Naive thymus-derived CD4-positive, alpha-beta T cell (primary cell): ENCODE data around the gene UBE2S. TPM values are rescaled to one million over a fixed set of nuclear protein-coding genes. Genes with fewer than 3 reads are reported as not detected.
A peak's percentile ranks its signal among the peaks of the same experiment; 100 is the strongest.

Experiments
- ATAC-seq: fragments of 150-1000 bp; cut with Tn5 transposase; 2 replicates; pipeline ENCODE4 v1.10.0; 2021; ENCODE audit warnings: mild to moderate bottlenecking, moderate library complexity
- CTCF ChIA-PET: fragments of 350-600 bp; sonication (Branson Sonifier 250); formaldehyde crosslinking; loops from one replicate; lab custom pipeline; 2021; ENCODE audit warnings: antibody characterized with exemption; lab: Charles Lee
- POLR2A ChIA-PET: fragments of 350-600 bp; sonication (Branson Sonifier 250); formaldehyde crosslinking; loops from one replicate; lab custom pipeline; 2021; ENCODE audit warnings: antibody characterized with exemption, inconsistent platforms; lab: Charles Lee
- DNase-seq, 9 donors: peaks; one replicate each; pipeline versions ENCODE4 v3.0.0 to v3.0.0-alpha.2; 2020 to 2022; ENCODE audit warnings: mixed read lengths in 1 of 9
- H3K27ac ChIP-seq: one replicate; pipeline ENCODE4 v1.7.0; 2013; ENCODE audit warnings: mild to moderate bottlenecking, low read depth, low read length, moderate library complexity
- H3K27me3 ChIP-seq, 2 donors: one replicate each; pipeline ENCODE4 v1.7.0; 2013; ENCODE audit warnings: low read length in 2 of 2, mild to moderate bottlenecking in 2 of 2, moderate library complexity in 2 of 2; ENCODE audit not compliant: control insufficient read depth in 2 of 2, insufficient read depth in 2 of 2
- H3K36me3 ChIP-seq, 3 experiments: 1 replicate in 2 of 3; 2 replicates in 1 of 3; pipeline ENCODE4 v1.7.0; 2013; ENCODE audit warnings: low read length in 3 of 3, mild to moderate bottlenecking in 3 of 3, moderate library complexity in 1 of 3; ENCODE audit not compliant: insufficient read depth in 3 of 3, control insufficient read depth in 2 of 3
- H3K4me1 ChIP-seq, 2 donors: one replicate each; pipeline ENCODE4 v1.7.0; 2013; ENCODE audit warnings: low read length in 2 of 2, mild to moderate bottlenecking in 2 of 2, moderate library complexity in 1 of 2; ENCODE audit not compliant: control insufficient read depth in 2 of 2, insufficient read depth in 2 of 2
- H3K4me3 ChIP-seq: 2 replicates; pipeline ENCODE4 v1.7.0; 2013; ENCODE audit warnings: mild to moderate bottlenecking, low read length
- H3K9me3 ChIP-seq, 3 experiments: 1 replicate in 2 of 3; 2 replicates in 1 of 3; pipeline ENCODE4 v1.7.0; 2013; ENCODE audit warnings: low read length in 3 of 3; ENCODE audit not compliant: control insufficient read depth in 2 of 3
- H3K27ac Mint-ChIP-seq, 9 donors: one replicate each; pipeline ENCODE4 v1.8.0; 2020 to 2022; ENCODE audit warnings: mixed read lengths in 9 of 9, mild to moderate bottlenecking in 8 of 9, moderate library complexity in 5 of 9, inconsistent platforms in 2 of 9
- H3K27me3 Mint-ChIP-seq, 5 donors: one replicate each; pipeline ENCODE4 v1.8.0; 2021 to 2022; ENCODE audit warnings: mixed read lengths in 5 of 5, mild to moderate bottlenecking in 1 of 5
- H3K36me3 Mint-ChIP-seq, 5 donors: one replicate each; pipeline ENCODE4 v1.8.0; 2020 to 2022; ENCODE audit warnings: mixed read lengths in 5 of 5, mild to moderate bottlenecking in 3 of 5, inconsistent platforms in 1 of 5
- H3K4me1 Mint-ChIP-seq, 7 donors: one replicate each; pipeline ENCODE4 v1.8.0; 2020 to 2022; ENCODE audit warnings: mixed read lengths in 7 of 7, mild to moderate bottlenecking in 3 of 7, inconsistent platforms in 1 of 7
- H3K4me3 Mint-ChIP-seq, 10 donors: one replicate each; pipeline ENCODE4 v1.8.0; 2020 to 2022; ENCODE audit warnings: mild to moderate bottlenecking in 10 of 10, mixed read lengths in 10 of 10, moderate library complexity in 6 of 10, inconsistent platforms in 2 of 10
- H3K9me3 Mint-ChIP-seq, 11 donors: one replicate each; pipeline ENCODE4 v1.8.0; 2020 to 2022; ENCODE audit warnings: mixed read lengths in 11 of 11, mild to moderate bottlenecking in 4 of 11, inconsistent platforms in 1 of 11, moderate library complexity in 1 of 11
- intact Hi-C, 2 donors: fragments of 100-400 bp; cut with micrococcal nuclease; formaldehyde crosslinking; loops; one replicate each; pipeline ENCODE4 v1.15.1; 2023
- polyA plus RNA-seq, 2 donors: library from polyadenylated mRNA; unstranded; fragments of 300-500 nt; fragmentation: Illumina TruSeq; gene quantifications; one replicate each; pipeline ENCODE4 v1.2.3, GENCODE V29; 2021
- total RNA-seq, 6 experiments: library from RNA in 5 of 6; stranded (reverse) in 5 of 6; gene quantifications; 1 replicate in 5 of 6; 2 replicates in 1 of 6; pipeline ENCODE4 v1.2.3 and lab custom pipeline; 2021 to 2026

The UBE2S gene
- total and polyA plus RNA-seq, 7 experiments from 2014 or later, result 15.3 to 141 (median 20.4) TPM

DNA sequence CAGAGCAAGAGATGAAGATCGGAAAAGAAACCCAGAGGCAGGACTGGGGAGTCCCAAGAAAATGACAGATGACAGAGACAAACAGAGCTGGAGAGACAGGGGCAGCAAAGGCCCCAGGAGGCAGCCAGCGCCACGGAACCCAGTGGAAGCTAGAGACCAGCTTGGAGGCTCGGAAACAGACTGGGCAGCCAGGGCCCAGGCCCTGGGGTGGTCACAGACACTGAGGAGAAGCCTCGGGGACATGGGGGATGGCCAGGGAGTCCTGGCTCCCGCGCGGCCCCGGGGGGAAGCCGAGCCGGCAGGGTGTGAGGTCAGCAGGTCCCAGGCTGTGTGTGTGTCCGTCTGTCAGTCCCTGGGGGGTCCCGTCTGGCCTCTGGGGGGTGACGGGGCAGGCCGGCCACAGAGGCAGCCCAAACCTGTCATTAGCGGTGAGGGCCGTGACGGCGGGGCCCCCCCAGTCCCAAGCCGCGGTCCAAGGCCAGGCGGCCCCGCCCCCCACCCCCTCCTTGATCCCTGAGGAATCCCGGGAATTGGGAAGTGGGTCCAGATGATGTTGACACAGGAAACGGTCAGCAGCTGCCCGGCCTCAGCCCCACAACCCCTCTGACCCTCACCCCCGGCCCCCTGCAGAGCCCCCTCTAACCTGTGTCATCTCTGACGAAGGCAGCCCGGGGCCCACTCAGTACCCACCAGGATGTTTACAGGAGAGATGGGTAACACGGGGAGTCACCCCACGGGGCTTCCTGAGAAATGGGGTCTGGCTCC lies 33.4 kb downstream of the UBE2S start:
- Mint-ChIP-seq H3K4me1 (peaks cover 6 to 17% (median 12%) of the 10 kb centered on the region in 7 donors), H3K36me3 (peaks cover 0 to 6% (median 4%) of the 10 kb centered on the region in 5 donors), H3K27me3 (peaks cover 29 to 45% (median 32%) of the 10 kb centered on the region in 5 donors), H3K9me3 (peaks cover 0 to 5% (median 0%) of the 10 kb centered on the region in 11 donors), H3K4me3 (no peak overlapping the region), H3K27ac (peak overlapping the region in 1 of 9 donors; percentile 3)
- ChIA-PET CTCF (no interaction called here), POLR2A (no interaction called here)
- intact Hi-C loops, result no loop called here
- Histone ChIP-seq H3K4me3 (no peak overlapping the region), H3K36me3 (no peaks in the 10 kb centered on the region), H3K27ac (no peak overlapping the region), H3K9me3 (no peaks in the 10 kb centered on the region), H3K27me3 (peaks cover 0 to 25% of the 10 kb centered on the region in 2 donors), H3K4me1 (no peaks in the 10 kb centered on the region)
- DNase-seq (no peak), ATAC-seq (no peak)

- peaks cover 0 to 6% (median 4%) of the 10 kb centered on the region in 5 donors for H3K36me3 Mint-ChIP-seq
- intact Hi-C loops, result no loop called here
- peak overlapping the region in 1 of 9 donors; percentile 3 for H3K27ac Mint-ChIP-seq
- CTCF ChIA-PET, result no interaction called here
- no peak overlapping the region for H3K4me3 ChIP-seq
- H3K36me3 ChIP-seq, result no peaks in the 10 kb centered on the region
- DNase-seq (no peak), ATAC-seq (no peak)
- peaks cover 29 to 51% (median 35%) of the 10 kb centered on the region in 5 donors for H3K27me3 Mint-ChIP-seq
- H3K4me3 Mint-ChIP-seq, result no peak overlapping the region
- POLR2A ChIA-PET, result no interaction called here
- no peaks in the 10 kb centered on the region for H3K9me3 ChIP-seq
- peaks cover 3 to 27% of the 10 kb centered on the region in 2 donors for H3K27me3 ChIP-seq
- no peaks in the 10 kb centered on the region for H3K4me1 ChIP-seq
- H3K27ac ChIP-seq, result no peak overlapping the region
- peaks cover 0 to 5% (median 0%) of the 10 kb centered on the region in 11 donors for H3K9me3 Mint-ChIP-seq
- peaks cover 6 to 17% (median 12%) of the 10 kb centered on the region in 7 donors for H3K4me1 Mint-ChIP-seq
These were observed 34.1 kb downstream of the UBE2S start for GRCh38 chr19:55373306-55373992.

DNA sequence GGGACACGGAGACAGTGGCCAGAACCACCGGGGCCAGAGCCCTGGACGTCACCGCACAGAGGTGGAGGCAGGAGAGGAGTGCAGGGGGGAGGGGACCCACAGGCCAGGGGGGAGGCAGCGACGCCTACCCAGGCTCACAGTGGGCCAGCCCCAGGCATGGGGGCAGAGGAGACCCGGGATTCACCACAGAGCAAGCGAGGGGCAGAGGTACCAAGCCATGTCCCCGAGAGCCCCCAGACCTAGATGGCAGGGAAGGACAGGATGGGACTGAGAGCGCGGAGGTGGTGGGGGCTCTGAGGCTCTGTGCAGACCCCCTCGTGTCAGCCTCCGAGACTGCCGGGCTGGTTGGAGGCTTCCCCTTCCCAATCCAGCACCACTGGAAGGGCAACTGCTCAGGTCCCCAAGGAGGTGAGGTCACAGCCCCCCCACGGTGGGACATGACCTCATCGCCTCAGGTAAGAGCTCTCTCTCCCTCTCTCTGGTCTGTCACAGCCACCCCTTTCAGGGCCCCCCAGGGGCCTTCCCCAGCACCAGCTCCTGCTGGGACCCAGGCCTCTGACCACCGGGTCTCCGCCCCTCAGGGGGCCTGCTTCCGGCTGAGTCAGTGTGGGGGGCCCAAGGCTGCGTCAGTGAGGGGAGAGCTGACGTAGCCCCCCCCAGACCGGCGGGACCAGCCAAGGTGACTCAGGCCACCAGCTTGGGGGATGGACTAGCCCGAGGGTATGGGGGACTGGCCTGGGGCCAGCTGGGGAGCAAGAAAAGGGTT lies 35.1 kb downstream of the UBE2S start:
- H3K4me1 ChIP-seq, result no peaks in the 10 kb centered on the region
- Mint-ChIP-seq H3K36me3 (peaks cover 0 to 6% (median 4%) of the 10 kb centered on the region in 5 donors), H3K9me3 (peaks cover 0 to 5% (median 0%) of the 10 kb centered on the region in 11 donors), H3K27ac (no peak overlapping the region), H3K27me3 (peaks cover 32 to 60% (median 35%) of the 10 kb centered on the region in 5 donors), H3K4me3 (no peak overlapping the region), H3K4me1 (peaks cover 6 to 17% (median 12%) of the 10 kb centered on the region in 7 donors)
- no peaks in the 10 kb centered on the region for H3K9me3 ChIP-seq
- ChIA-PET CTCF (no interaction called here), POLR2A (no interaction called here)
- no peak for ATAC-seq
- H3K27me3 ChIP-seq, result peaks cover 3 to 27% of the 10 kb centered on the region in 2 donors
- no peak overlapping the region for H3K4me3 ChIP-seq
- DNase-seq, result no peak
- H3K27ac ChIP-seq, result no peak overlapping the region
- H3K36me3 ChIP-seq, result no peaks in the 10 kb centered on the region
- intact Hi-C loops, result no loop called here

DNA sequence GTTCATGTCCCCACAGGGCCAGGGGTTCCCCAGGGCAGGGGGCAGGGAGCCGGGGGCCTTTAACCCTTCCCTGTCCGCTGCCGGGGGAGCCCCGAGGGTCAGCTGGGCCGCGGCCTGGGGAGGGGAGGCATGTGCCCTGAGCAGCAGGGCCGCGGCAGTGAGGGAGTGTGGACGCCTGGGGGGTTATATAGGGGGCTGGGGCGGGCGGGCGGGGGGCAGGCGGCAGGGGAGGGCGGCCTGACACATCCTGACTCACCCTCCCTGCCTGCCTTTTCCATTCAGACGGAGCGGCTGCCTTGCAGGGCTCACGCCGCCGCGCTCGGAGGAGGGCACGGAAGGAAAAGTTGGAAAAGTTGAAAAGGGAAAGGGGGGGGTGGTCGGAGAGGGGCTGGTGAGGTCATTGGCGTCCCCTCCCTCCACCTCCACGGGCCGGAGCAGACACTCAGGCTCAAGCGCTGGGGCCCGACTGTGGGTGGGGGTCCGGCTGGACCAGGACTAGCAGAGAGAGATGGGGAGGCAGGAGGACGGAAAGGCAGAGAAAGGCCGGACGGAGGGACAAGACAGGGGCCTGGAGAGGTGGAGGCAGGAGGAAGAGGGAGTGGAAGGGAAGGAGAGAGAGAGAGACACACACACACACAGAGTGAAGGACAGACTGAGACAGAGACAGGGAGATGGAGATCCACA lies 37.1 kb downstream of the UBE2S start, which contains the start of gene IL11:
Gene IL11 (minus strand): TSS at position 159 of the 684 bp plus-strand sequence. CDS start 153 bp downstream, at position 6.
- Mint-ChIP-seq H3K4me3 (peak within 1 kb of the TSS; percentile 75 to 90 (median 78)), H3K27ac (no peak within 1 kb of the TSS), H3K4me1 (peaks cover 6 to 17% (median 12%) of the 10 kb centered on the region in 7 donors), H3K36me3 (peaks cover 0 to 6% (median 4%) of the 10 kb centered on the region in 5 donors), H3K9me3 (peaks cover 0 to 5% (median 0%) of the 10 kb centered on the region in 11 donors), H3K27me3 (peaks cover 30 to 57% (median 33%) of the 10 kb centered on the region in 5 donors)
- intact Hi-C loops, result no loop called here
- Histone ChIP-seq H3K4me1 (no peaks in the 10 kb centered on the region), H3K9me3 (no peaks in the 10 kb centered on the region), H3K4me3 (peak within 1 kb of the TSS; percentile 30), H3K27me3 (peaks cover 3 to 27% of the 10 kb centered on the region in 2 donors), H3K27ac (no peak within 1 kb of the TSS), H3K36me3 (no peaks in the 10 kb centered on the region)
- ChIA-PET CTCF (no interaction called here), POLR2A (no interaction called here)
- DNase-seq (no peak), ATAC-seq (no peak)

DNA sequence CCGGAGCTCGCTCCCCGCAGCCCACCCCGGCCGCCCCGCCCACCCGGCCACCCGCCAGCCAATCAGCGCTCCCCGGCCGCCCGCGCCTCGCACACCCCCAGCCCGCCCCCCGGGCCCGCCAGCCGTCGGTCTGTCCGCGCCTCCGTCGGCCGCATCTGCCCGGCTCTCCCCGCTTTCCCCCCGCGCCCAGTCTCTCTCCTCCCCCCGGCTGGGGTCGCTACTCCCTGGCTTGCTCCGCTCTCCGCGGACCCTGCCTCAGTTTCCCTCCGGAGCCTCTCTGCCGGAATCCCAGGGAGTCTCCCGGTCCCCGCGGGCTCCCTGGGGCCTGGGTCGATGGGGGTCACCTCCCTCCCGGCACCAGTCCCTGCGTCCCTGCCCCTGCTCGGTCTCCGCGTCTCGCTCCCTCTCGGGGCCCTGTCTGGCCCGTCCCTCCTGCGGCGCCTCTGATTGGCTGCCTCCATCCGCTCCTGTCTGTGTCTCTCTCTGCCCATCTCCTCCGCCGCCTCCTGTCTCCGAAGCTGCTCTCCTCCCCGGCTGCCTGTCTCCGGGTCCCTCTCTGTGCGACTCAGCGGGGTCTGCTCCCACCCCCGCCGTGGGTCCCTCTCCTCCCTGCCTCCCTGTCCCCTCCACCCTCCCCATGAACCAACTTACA lies 37.8 kb downstream of the UBE2S start:
- CTCF ChIA-PET, result interaction anchor here (1.4 kb wide), 1 partner anchor 15 kb away, joined by 4 read pairs; the partner anchor contains the start of gene TMEM238

More for the DNA sequence above, 37.8 kb downstream of the UBE2S start:
- H3K27me3 Mint-ChIP-seq, result peaks cover 28 to 57% (median 33%) of the 10 kb centered on the region in 5 donors
- Histone ChIP-seq H3K9me3 (no peaks in the 10 kb centered on the region), H3K36me3 (no peaks in the 10 kb centered on the region), H3K27me3 (peaks cover 3 to 27% of the 10 kb centered on the region in 2 donors), H3K27ac (no peak overlapping the region), H3K4me1 (no peaks in the 10 kb centered on the region), H3K4me3 (peak overlapping the region; percentile 30)
- peak in 4 of 9 donors; percentile 32 to 41 (median 36) for DNase-seq
- peaks cover 0 to 6% (median 4%) of the 10 kb centered on the region in 5 donors for H3K36me3 Mint-ChIP-seq
- intact Hi-C loops, result no loop called here
- POLR2A ChIA-PET, result interaction anchor here (1.0 kb wide), 1 partner anchor 31 kb away, joined by 4 read pairs; no protein-coding TSS in a partner anchor
- H3K27ac Mint-ChIP-seq, result no peak overlapping the region
- H3K4me1 Mint-ChIP-seq, result peaks cover 6 to 17% (median 12%) of the 10 kb centered on the region in 7 donors
- peaks cover 0 to 5% (median 0%) of the 10 kb centered on the region in 11 donors for H3K9me3 Mint-ChIP-seq
- peak overlapping the region; percentile 75 to 90 (median 78) for H3K4me3 Mint-ChIP-seq
- peak; percentile 54 for ATAC-seq
